Prostate gland (tissue), 2 donors: ENCODE results near the gene MRGPRG. TPM values are rescaled to one million over a fixed set of nuclear protein-coding genes. Genes with fewer than 3 reads are reported as not detected.

ENCODE experiments used
- DNase-seq: peaks from one replicate; pipeline ENCODE4 v3.0.0-alpha.2; 2019; ENCODE audit warnings: low spot score
- H3K27ac ChIP-seq, 2 donors: fragments of 200-600 bp; sonication (generic); 2 replicates each; pipeline ENCODE4 v1.5.1; 2017 to 2019
- H3K27me3 ChIP-seq: fragments of 200-600 bp; sonication (generic); replicated peaks from 2 replicates; pipeline ENCODE4 v1.5.1; 2019; ENCODE audit not compliant: insufficient read depth
- H3K36me3 ChIP-seq, 2 donors: fragments of 200-600 bp; sonication (generic); 1 replicate in 1 of 2; 2 replicates in 1 of 2; pipeline versions ENCODE4 v1.5.1 to v1.8.1; 2017 to 2019
- H3K4me1 ChIP-seq: fragments of 200-600 bp; sonication (generic); replicated peaks from 2 replicates; pipeline ENCODE4 v1.5.1; 2019
- H3K4me3 ChIP-seq, 2 donors: fragments of 200-600 bp; sonication (generic); 2 replicates each; pipeline ENCODE4 v1.5.1; 2017 to 2019
- H3K9me3 ChIP-seq: fragments of 200-600 bp; sonication (generic); 2 replicates; pipeline ENCODE4 v1.5.1; 2017
- POLR2A ChIP-seq: fragments of 450-650 bp; IDR thresholded peaks from one replicate; pipeline ENCODE4 v1.6.1; 2016; ENCODE audit warnings: antibody characterized with exemption, mild to moderate bottlenecking
- POLR2AphosphoS5 ChIP-seq: sonication (generic); formaldehyde crosslinking; IDR thresholded peaks from one replicate; pipeline ENCODE4 v1.6.1; 2017; ENCODE audit warnings: antibody characterized with exemption
- WGBS: methylation state at CpG from one replicate; pipeline ENCODE4 v1.1.5; 2018; 5-methylcytosine and 5-hydroxymethylcytosine counted together
- intact Hi-C: fragments of 100-400 bp; cut with DNase I; formaldehyde crosslinking; loops from one replicate; pipeline ENCODE4 v1.14.2; 2022
- total RNA-seq, 2 donors: library from RNA; depleted of rRNA; stranded (reverse); fragments of >200 nt; gene quantifications; one replicate each; pipeline ENCODE4 v1.1.0, GENCODE V29; 2016
- TF ChIP-seq, protein P1 (sequence below), 4 experiments: fragments of 200-600 bp in 2 of 4; fragments of 450-650 bp in 2 of 4; sonication (generic) in 2 of 4; IDR thresholded peaks; 1 replicate in 3 of 4; 2 replicates in 1 of 4; pipeline ENCODE4 v1.5.1; 2016 to 2019; ENCODE audit warnings: antibody characterized with exemption in 4 of 4, mild to moderate bottlenecking in 2 of 4, moderate library complexity in 2 of 4

MRGPRG gene
- total RNA-seq, 2 donors from 2014 or later = 2.7 TPM; not detected in 1

DNA sequence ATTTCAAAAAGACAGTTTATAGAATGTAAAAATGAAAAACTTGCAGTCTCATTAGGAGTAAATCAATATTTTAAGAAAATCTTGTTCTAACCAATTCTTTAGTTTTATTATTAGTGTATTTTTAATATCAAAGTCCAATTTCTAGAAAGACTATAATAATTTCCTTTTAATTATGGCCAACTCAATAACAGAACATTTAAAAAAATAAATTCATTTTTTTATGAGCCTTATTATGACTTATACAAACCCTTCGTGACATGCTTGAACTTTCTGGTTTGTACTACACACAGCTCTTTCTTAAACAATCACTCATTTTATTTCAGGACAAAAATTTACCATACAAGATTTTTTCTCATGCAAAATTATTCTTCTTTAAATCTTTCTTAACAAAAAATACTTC, 25.3 kb upstream of the MRGPRG start:
- Histone ChIP-seq H3K9me3 (no peaks in the 10 kb centered on the region), H3K4me1 (no peaks in the 10 kb centered on the region), H3K4me3 (no peak overlapping the region), H3K27ac (no peak overlapping the region), H3K36me3 (no peaks in the 10 kb centered on the region), H3K27me3 (no peaks in the 10 kb centered on the region)
- intact Hi-C loops = no loop called here
- no peak for DNase-seq
- WGBS = 76% methylated on average over 1 of the region's 1 CpG
- TF ChIP-seq POLR2AphosphoS5 (no peak), POLR2A (no peak)
- TF ChIP-seq, protein P1, sequence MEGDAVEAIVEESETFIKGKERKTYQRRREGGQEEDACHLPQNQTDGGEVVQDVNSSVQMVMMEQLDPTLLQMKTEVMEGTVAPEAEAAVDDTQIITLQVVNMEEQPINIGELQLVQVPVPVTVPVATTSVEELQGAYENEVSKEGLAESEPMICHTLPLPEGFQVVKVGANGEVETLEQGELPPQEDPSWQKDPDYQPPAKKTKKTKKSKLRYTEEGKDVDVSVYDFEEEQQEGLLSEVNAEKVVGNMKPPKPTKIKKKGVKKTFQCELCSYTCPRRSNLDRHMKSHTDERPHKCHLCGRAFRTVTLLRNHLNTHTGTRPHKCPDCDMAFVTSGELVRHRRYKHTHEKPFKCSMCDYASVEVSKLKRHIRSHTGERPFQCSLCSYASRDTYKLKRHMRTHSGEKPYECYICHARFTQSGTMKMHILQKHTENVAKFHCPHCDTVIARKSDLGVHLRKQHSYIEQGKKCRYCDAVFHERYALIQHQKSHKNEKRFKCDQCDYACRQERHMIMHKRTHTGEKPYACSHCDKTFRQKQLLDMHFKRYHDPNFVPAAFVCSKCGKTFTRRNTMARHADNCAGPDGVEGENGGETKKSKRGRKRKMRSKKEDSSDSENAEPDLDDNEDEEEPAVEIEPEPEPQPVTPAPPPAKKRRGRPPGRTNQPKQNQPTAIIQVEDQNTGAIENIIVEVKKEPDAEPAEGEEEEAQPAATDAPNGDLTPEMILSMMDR (IDR thresholded peaks at IDR 0.05) = no peak

DNA sequence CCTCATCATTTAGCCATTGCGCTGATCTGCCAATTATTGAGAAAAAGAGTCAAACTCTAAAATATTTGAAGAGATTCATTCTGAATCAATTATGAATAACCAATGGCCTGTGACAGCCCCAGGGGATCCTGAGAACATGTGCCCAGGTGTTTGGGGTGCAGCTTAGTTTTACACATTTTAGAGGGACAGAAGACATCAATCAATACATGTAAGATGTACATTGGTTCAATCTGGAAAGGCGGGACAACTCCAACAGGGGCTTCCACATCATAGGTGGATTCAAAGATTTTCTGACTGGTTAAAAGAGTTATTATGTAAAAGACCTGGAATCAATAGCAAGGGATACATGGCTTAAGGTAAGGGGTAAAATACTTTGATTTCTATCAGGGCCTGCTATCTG, 18.5 kb upstream of the MRGPRG start:
- H3K9me3 ChIP-seq = no peaks in the 10 kb centered on the region
- intact Hi-C loops = no loop called here
- 96% methylated on average over 2 of the region's 2 CpGs for WGBS

DNA sequence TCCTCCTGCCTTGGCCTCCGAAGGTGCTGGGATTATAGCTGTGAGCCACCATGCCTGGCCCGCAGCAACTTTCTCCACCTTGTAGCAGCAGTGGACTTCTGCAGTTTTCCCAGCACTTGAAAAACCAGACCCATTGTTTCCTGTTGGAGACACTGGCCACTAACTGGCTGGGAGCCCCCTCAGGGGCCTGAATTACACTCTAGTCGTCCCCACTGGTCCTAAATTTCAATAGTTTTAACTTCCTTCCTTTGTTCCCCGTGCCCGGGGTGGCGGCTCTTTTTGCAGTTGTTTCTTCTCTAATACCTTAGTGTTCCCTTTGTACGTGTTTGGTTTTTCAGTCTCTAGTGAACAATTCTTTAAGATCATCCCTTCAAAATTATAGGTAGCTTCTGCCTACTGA, 16.2 kb upstream of the MRGPRG start:
- no peak for TF ChIP-seq POLR2A
- TF ChIP-seq, protein P1 (IDR thresholded peaks at IDR 0.05) = no peak
- no peak for TF ChIP-seq POLR2AphosphoS5
- no peaks in the 10 kb centered on the region for H3K4me1 ChIP-seq
- intact Hi-C loops = no loop called here
- H3K27ac ChIP-seq = no peak overlapping the region
- no peak overlapping the region for H3K4me3 ChIP-seq
- DNase-seq = no peak
- WGBS = 78% methylated on average over 7 of the region's 7 CpGs
- H3K9me3 ChIP-seq = no peaks in the 10 kb centered on the region
- no peaks in the 10 kb centered on the region for H3K36me3 ChIP-seq
- H3K27me3 ChIP-seq = peaks cover 5% of the 10 kb centered on the region

More for the DNA sequence above, 18.5 kb upstream of the MRGPRG start:
- Histone ChIP-seq H3K27me3 (no peaks in the 10 kb centered on the region), H3K4me1 (no peaks in the 10 kb centered on the region), H3K27ac (no peak overlapping the region), H3K36me3 (no peaks in the 10 kb centered on the region), H3K4me3 (no peak overlapping the region)
- TF ChIP-seq, protein P1 (IDR thresholded peaks at IDR 0.05) = no peak
- no peak for TF ChIP-seq POLR2AphosphoS5
- TF ChIP-seq POLR2A = no peak
- DNase-seq = no peak

DNA sequence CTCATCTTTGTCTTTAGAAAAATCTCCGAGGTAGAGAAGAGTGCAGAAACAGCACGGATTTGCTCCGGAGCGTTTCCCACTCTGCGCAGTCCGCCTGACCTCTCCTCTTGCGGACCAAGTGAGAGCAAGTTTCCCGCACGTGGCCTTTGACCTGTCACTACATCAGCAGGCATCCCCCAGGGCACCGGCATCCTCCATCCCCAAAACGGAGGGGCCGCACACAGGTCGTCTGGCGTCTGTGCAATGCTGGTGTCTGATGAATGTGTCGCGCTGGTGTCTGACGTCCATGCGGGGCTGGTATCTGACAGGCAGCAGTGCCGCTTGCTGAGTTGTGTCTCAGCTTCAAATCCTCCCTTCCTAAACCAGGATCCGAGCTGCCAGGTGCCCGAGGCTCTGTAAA, 14.3 kb upstream of the MRGPRG start:
- Histone ChIP-seq H3K27ac (no peak overlapping the region), H3K4me1 (no peaks in the 10 kb centered on the region), H3K4me3 (no peak overlapping the region), H3K9me3 (no peaks in the 10 kb centered on the region), H3K36me3 (no peaks in the 10 kb centered on the region), H3K27me3 (peaks cover 6% of the 10 kb centered on the region)
- no peak for DNase-seq
- TF ChIP-seq POLR2A (no peak), POLR2AphosphoS5 (no peak)
- TF ChIP-seq, protein P1 (IDR thresholded peaks at IDR 0.05) = no peak
- intact Hi-C loops = no loop called here
- 95% methylated on average over 21 of the region's 21 CpGs for WGBS

DNA sequence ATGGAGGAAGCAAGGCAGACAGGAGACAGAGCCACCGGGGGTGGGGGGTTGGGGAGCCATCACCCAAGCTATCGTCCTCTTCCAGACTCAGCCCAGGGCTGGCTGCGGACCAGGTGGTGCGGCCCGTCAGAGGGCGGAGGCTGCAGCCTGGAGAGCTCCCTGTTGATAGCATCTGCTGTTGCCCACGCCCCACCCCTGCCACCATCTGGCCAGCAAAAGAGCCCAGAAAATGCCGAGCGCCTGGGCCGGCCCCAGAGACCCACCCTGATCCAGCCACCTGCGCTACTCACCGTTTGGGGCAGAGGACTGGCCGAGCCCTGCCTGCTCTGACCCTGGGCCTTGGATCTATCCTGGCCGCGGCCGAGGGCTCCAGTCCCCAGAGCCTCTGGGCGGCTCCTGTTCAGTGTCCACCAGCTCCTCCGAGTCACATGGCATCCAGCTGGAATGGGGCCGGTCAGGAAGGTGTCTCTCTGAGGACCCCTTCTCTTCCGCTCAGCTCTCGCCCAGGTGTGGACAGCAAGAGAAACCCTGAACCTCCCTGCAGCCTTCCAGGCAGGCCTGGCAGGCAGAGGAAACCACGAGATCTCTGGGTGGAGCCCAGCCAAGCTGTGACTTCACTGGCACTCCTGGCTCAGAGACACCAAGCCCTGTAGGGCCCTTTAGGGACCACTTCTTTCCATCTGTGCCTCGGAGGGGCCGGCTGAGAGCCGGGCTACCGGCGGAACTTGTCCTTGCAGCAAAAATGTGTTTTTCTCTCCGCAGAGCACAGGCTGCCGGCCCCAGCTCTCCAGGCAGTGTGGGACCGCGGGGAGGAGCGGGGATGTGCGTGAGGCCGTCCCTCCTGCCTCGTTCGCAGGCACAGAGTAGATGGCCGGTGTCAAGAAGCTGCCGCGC, 13.5 kb upstream of the MRGPRG start, which contains the start of gene MRGPRE:
MRGPRE (minus strand) TSS at position 567 of the 894 bp plus-strand sequence. CDS start 3,618 bp downstream, outside the sequence.
- Histone ChIP-seq H3K4me1 (no peaks in the 10 kb centered on the region), H3K36me3 (no peaks in the 10 kb centered on the region), H3K4me3 (peak within 1 kb of the TSS in 1 of 2 donors; percentile 3), H3K9me3 (no peaks in the 10 kb centered on the region), H3K27ac (no peak within 1 kb of the TSS), H3K27me3 (peaks cover 6% of the 10 kb centered on the region)
- TF ChIP-seq, protein P1 (IDR thresholded peaks at IDR 0.05) = no peak
- TF ChIP-seq POLR2AphosphoS5 (no peak), POLR2A (no peak)
- no peak for DNase-seq
- 43% methylated on average over 39 of the region's 39 CpGs for WGBS
- intact Hi-C loops = no loop called here
